H1 (cell line): ENCODE data around the gene OGFOD3. TPM values are rescaled to one million over a fixed set of nuclear protein-coding genes. Genes with fewer than 3 reads are reported as not detected.

Experiments
- CTCF ChIA-PET: fragments of 300-600 bp; sonication (Branson Sonifier 250); formaldehyde crosslinking; loops from one replicate; lab custom pipeline; 2021; ENCODE audit not compliant: partially characterized antibody; lab: Charles Lee
- POLR2A ChIA-PET: fragments of 300-600 bp; sonication (Branson Sonifier 250); formaldehyde crosslinking; loops from one replicate; lab custom pipeline; 2021; ENCODE audit warnings: inconsistent platforms; ENCODE audit not compliant: partially characterized antibody; lab: Charles Lee
- DNase-seq, 2 experiments: peaks; one replicate each; pipeline versions ENCODE4 v3.0.0 to v3.0.0-alpha.2; 2010 to 2022; ENCODE audit warnings: low spot score in 2 of 2, low read depth in 1 of 2, mixed read lengths in 1 of 2
- FAIRE-seq: peaks from 2 replicates; lab custom pipeline; 2011; peaks lifted over from hg19 to GRCh38; lab: Jason Lieb, UNC
- H2AFZ ChIP-seq: 2 replicates; pipeline ENCODE4 v1.8.1; 2012; ENCODE audit warnings: low read length, inconsistent platforms
- H2AK5ac ChIP-seq: 2 replicates; pipeline ENCODE4 v1.6.1; 2013; ENCODE audit warnings: low read depth, low read length
- H2BK120ac ChIP-seq: replicated peaks from 2 replicates; pipeline ENCODE3; 2013; ENCODE audit warnings: low read depth, low read length, inconsistent platforms
- H2BK12ac ChIP-seq: 2 replicates; pipeline ENCODE4 v1.6.1; 2013; ENCODE audit warnings: low read depth, low read length
- H2BK15ac ChIP-seq: 2 replicates; pipeline ENCODE4 v1.6.1; 2013; ENCODE audit warnings: low read length
- H2BK20ac ChIP-seq: 2 replicates; pipeline ENCODE4 v1.6.1; 2013; ENCODE audit warnings: low read length
- H2BK5ac ChIP-seq: 2 replicates; pipeline ENCODE4 v1.6.1; 2013; ENCODE audit warnings: low read depth, low read length
- H3K14ac ChIP-seq: 2 replicates; pipeline ENCODE4 v1.6.1; 2013; ENCODE audit warnings: inconsistent platforms; ENCODE audit not compliant: insufficient read length
- H3K18ac ChIP-seq: 2 replicates; pipeline ENCODE4 v1.6.1; 2013; ENCODE audit warnings: low read length; ENCODE audit errors: extremely low read depth
- H3K23ac ChIP-seq: 2 replicates; pipeline ENCODE4 v1.6.1; 2013; ENCODE audit warnings: inconsistent platforms; ENCODE audit not compliant: insufficient read length
- H3K23me2 ChIP-seq: 2 replicates; pipeline ENCODE4 v1.6.1; 2013; ENCODE audit warnings: low read depth, low read length
- H3K27ac ChIP-seq: 2 replicates; pipeline ENCODE4 v1.6.1; 2011; ENCODE audit warnings: low read depth, low read length, inconsistent platforms
- H3K27me3 ChIP-seq, 4 experiments: replicated peaks in 1 of 4; 1 replicate in 1 of 4; 2 replicates in 3 of 4; pipeline versions ENCODE4 v1.6.1 to v1.8.1; 2011 to 2013; ENCODE audit warnings: low read length in 3 of 4, mild to moderate bottlenecking in 3 of 4, inconsistent platforms in 2 of 4, mixed read lengths in 2 of 4, moderate library complexity in 1 of 4; ENCODE audit not compliant: control insufficient read depth in 3 of 4, insufficient read depth in 3 of 4; ENCODE audit errors: extremely low read depth in 1 of 4
- H3K36me3 ChIP-seq, 4 experiments: 2 replicates each; pipeline versions ENCODE4 v1.6.1 to v1.8.1; 2011 to 2013; ENCODE audit warnings: mild to moderate bottlenecking in 4 of 4, low read length in 3 of 4, moderate library complexity in 2 of 4, control low read depth in 1 of 4, inconsistent platforms in 1 of 4; ENCODE audit not compliant: insufficient read depth in 4 of 4, control insufficient read depth in 2 of 4
- H3K4ac ChIP-seq: replicated peaks from 2 replicates; pipeline ENCODE3; 2013; ENCODE audit warnings: low read length, low read depth, mixed read lengths, inconsistent platforms; ENCODE audit not compliant: insufficient read length
- H3K4me1 ChIP-seq, 4 experiments: replicated peaks in 1 of 4; 1 replicate in 1 of 4; 2 replicates in 3 of 4; pipeline versions ENCODE4 v1.6.1 to v1.8.1; 2011 to 2013; ENCODE audit warnings: low read length in 3 of 4, inconsistent platforms in 2 of 4, mixed read lengths in 1 of 4; ENCODE audit not compliant: insufficient read depth in 4 of 4, control insufficient read depth in 3 of 4
- H3K4me2 ChIP-seq, 2 experiments: 2 replicates each; pipeline versions ENCODE4 v1.6.1 to v1.8.1; 2011 to 2013; ENCODE audit warnings: low read depth in 2 of 2, low read length in 2 of 2, control low read depth in 1 of 2, inconsistent platforms in 1 of 2, mild to moderate bottlenecking in 1 of 2; ENCODE audit not compliant: insufficient read depth in 1 of 2
- H3K4me3 ChIP-seq, 4 experiments: fragments of 200-600, 300-600 bp in 1 of 4; sonication (generic), shearing (Covaris generic), sonication (Bioruptor Twin) in 1 of 4; 2 replicates each; pipeline versions ENCODE4 v1.5.1 to v1.8.1; 2011 to 2016; ENCODE audit warnings: low read length in 4 of 4, low read depth in 3 of 4, control low read depth in 2 of 4, inconsistent platforms in 2 of 4, mild to moderate bottlenecking in 2 of 4, mixed read lengths in 1 of 4, moderate library complexity in 1 of 4; ENCODE audit not compliant: insufficient read depth in 2 of 4; ENCODE audit errors: extremely low read depth in 1 of 4
- H3K56ac ChIP-seq: replicated peaks from 2 replicates; pipeline ENCODE3; 2013; ENCODE audit warnings: low read depth, mild to moderate bottlenecking, mixed read lengths, low read length, inconsistent platforms; ENCODE audit not compliant: insufficient read length
- H3K79me1 ChIP-seq: 2 replicates; pipeline ENCODE4 v1.6.1; 2013; ENCODE audit warnings: low read depth, low read length, control low read depth
- H3K79me2 ChIP-seq, 2 experiments: 2 replicates each; pipeline versions ENCODE4 v1.6.1 to v1.8.1; 2012 to 2013; ENCODE audit warnings: low read length in 2 of 2, mild to moderate bottlenecking in 2 of 2, inconsistent platforms in 1 of 2; ENCODE audit not compliant: insufficient read depth in 2 of 2, control insufficient read depth in 1 of 2
- H3K9ac ChIP-seq, 4 experiments: replicated peaks in 1 of 4; 1 replicate in 1 of 4; 2 replicates in 3 of 4; pipeline versions ENCODE4 v1.6.1 to v1.8.1; 2011 to 2013; ENCODE audit warnings: low read depth in 3 of 4, low read length in 3 of 4, control low read depth in 2 of 4, mild to moderate bottlenecking in 2 of 4, moderate library complexity in 2 of 4, inconsistent platforms in 1 of 4; ENCODE audit errors: extremely low read depth in 1 of 4
- H3K9me3 ChIP-seq, 2 experiments: 2 replicates each; pipeline versions ENCODE4 v1.6.1 to v1.8.1; 2012 to 2013; ENCODE audit warnings: mild to moderate bottlenecking in 2 of 2, moderate library complexity in 2 of 2, control low read depth in 1 of 2, inconsistent platforms in 1 of 2, low read depth in 1 of 2, low read length in 1 of 2, mixed read lengths in 1 of 2; ENCODE audit not compliant: insufficient read depth in 2 of 2
- H4K20me1 ChIP-seq, 2 experiments: replicated peaks in 1 of 2; 2 replicates each; pipeline versions ENCODE3 to v1.8.1; 2011 to 2013; ENCODE audit warnings: inconsistent platforms in 2 of 2, low read length in 2 of 2, mild to moderate bottlenecking in 1 of 2; ENCODE audit not compliant: insufficient read depth in 2 of 2, control insufficient read depth in 1 of 2
- H4K5ac ChIP-seq: 2 replicates; pipeline ENCODE4 v1.6.1; 2013; ENCODE audit warnings: low read length, low read depth, mixed read lengths, inconsistent platforms; ENCODE audit not compliant: insufficient read length
- H4K8ac ChIP-seq: 2 replicates; pipeline ENCODE4 v1.8.0; 2013; ENCODE audit warnings: mild to moderate bottlenecking, moderate library complexity, low read length, inconsistent platforms; ENCODE audit not compliant: insufficient read depth; ENCODE audit errors: extremely low read depth
- H4K91ac ChIP-seq: replicated peaks from 2 replicates; pipeline ENCODE3; 2013; ENCODE audit warnings: low read length, mixed read lengths, inconsistent platforms; ENCODE audit not compliant: insufficient read length
- CEBPB ChIP-seq: IDR thresholded peaks from 2 replicates; pipeline ENCODE4 v1.6.1; 2012; ENCODE audit warnings: low read depth, low read length
- CTBP2 ChIP-seq: IDR thresholded peaks from 2 replicates; pipeline ENCODE4 v1.7.0; 2011; ENCODE audit warnings: borderline replicate concordance, mild to moderate bottlenecking, moderate library complexity, mixed read lengths, low read length; ENCODE audit not compliant: insufficient read depth, insufficient read length
- EP300 ChIP-seq, 2 experiments: IDR thresholded peaks; 1 replicate in 1 of 2; 2 replicates in 1 of 2; pipeline ENCODE4 v1.6.1; 2011 to 2012; ENCODE audit warnings: low read depth in 2 of 2, low read length in 2 of 2, mild to moderate bottlenecking in 2 of 2, borderline replicate concordance in 1 of 2, inconsistent platforms in 1 of 2, moderate library complexity in 1 of 2
- GTF2F1 ChIP-seq: IDR thresholded peaks from 2 replicates; pipeline ENCODE4 v1.6.1; 2012; ENCODE audit warnings: low read depth, low read length, improper control_type of control experiment, borderline replicate concordance
- KDM5A ChIP-seq: fragments of 200-600 bp; IDR thresholded peaks from 2 replicates; pipeline ENCODE4 v1.7.1; 2012; ENCODE audit warnings: mild to moderate bottlenecking, low read length, inconsistent platforms, mixed read lengths
- TAF7 ChIP-seq: optimal IDR thresholded peaks from 2 replicates; pipeline ENCODE3; 2011; ENCODE audit warnings: low read depth, mild to moderate bottlenecking, inconsistent platforms, low read length, moderate library complexity, borderline replicate concordance
- USF2 ChIP-seq: IDR thresholded peaks from 2 replicates; pipeline ENCODE4 v1.6.1; 2011; ENCODE audit warnings: low read length, improper control_type of control experiment
- ZNF274 ChIP-seq: IDR thresholded peaks from 2 replicates; pipeline ENCODE4 v1.7.0; 2012; ENCODE audit warnings: low read length, borderline replicate concordance; ENCODE audit errors: extremely low read depth
- WGBS, 2 experiments: shearing (Covaris generic) in 1 of 2; methylation state at CpG; one replicate each; pipeline versions ENCODE4 v1.1.6 to v1.1.7; 2013 to 2015; ENCODE audit warnings: low lambda C conversion rate in 2 of 2, mixed read lengths in 2 of 2, inconsistent platforms in 1 of 2, low coverage in 1 of 2, missing lambda C conversion rate in 1 of 2; ENCODE audit not compliant: insufficient replicate concordance in 2 of 2, insufficient coverage in 1 of 2, insufficient read length in 1 of 2; ENCODE audit errors: extremely low coverage in 1 of 2, missing lambda C conversion rate in 1 of 2; 5-methylcytosine and 5-hydroxymethylcytosine counted together
- polyA plus RNA-seq, 7 experiments: library from polyadenylated mRNA; depleted of rRNA in 3 of 7; stranded (reverse) in 5 of 7; unstranded in 2 of 7; fragments of >200 nt in 5 of 7; fragments of 200-250 nt in 2 of 7; gene quantifications; 1 replicate in 5 of 7; 2 replicates in 1 of 7; 4 replicates in 1 of 7; pipeline versions ENCODE4 v1.2.1 to v1.2.3, GENCODE V29; 2011 to 2013; ENCODE audit warnings: missing spikeins in 2 of 7, mixed read lengths in 2 of 7
- total RNA-seq: library from RNA; stranded (reverse); fragmentation: NEBNext Ultra II Directional; extraction: Animal tissue kit (Norgen Biotek cat#: 25700); gene quantifications from 2 replicates; pipeline ENCODE4 v1.2.1, GENCODE V29; 2021

OGFOD3 gene
- total and polyA plus RNA-seq, 2 of the 8 experiments (the other 6 are each of a cell fraction or from before 2014, with no cell fraction given): 21.1 to 21.8 TPM

GRCh38 chr17:82463391-82463790 lies 45.0 kb upstream of the OGFOD3 start:
- Histone ChIP-seq H4K8ac (no peak overlapping the region), H3K23me2 (peaks cover 2% of the 10 kb centered on the region; the same call in 1 of the 2 replicates), H3K23ac (no peak overlapping the region), H2BK5ac (no peak overlapping the region), H2BK120ac (no peak overlapping the region), H3K4ac (no peak overlapping the region), H3K56ac (no peak overlapping the region), H3K36me3 (peaks cover 21 to 33% (median 26%) of the 10 kb centered on the region in 4 experiments), H2BK20ac (no peak overlapping the region), H3K27me3 (no peaks in the 10 kb centered on the region), H3K27ac (no peak overlapping the region), H4K20me1 (peaks cover 3 to 16% of the 10 kb centered on the region in 2 experiments), H2AFZ (no peak overlapping the region), H3K9ac (no peak overlapping the region), H3K14ac (no peak overlapping the region), H4K5ac (no peak overlapping the region), H3K4me1 (peaks cover 0 to 3% (median under 1%) of the 10 kb centered on the region in 4 experiments; a peak in 2 of 7 replicates), H3K9me3 (no peaks in the 10 kb centered on the region), H3K4me2 (no peak overlapping the region), H3K79me1 (0 out of 2 replicates have a peak, but pooled peaks cover 4% of the 10 kb centered on the region), H2BK12ac (no peak overlapping the region), H3K79me2 (peaks cover 0 to 3% of the 10 kb centered on the region in 2 experiments; a peak in 1 of 4 replicates), H2AK5ac (no peak overlapping the region), H4K91ac (no peak overlapping the region), H2BK15ac (no peak overlapping the region), H3K4me3 (no peak overlapping the region), H3K18ac (no peak overlapping the region)
- POLR2A ChIA-PET: no interaction called here
- no peak for DNase-seq
- CTCF ChIA-PET: interaction anchor here (1.6 to 2.5 kb wide), 2 partner anchors 10 to 18 kb away, joined by 5 to 8 read pairs; no protein-coding TSS in a partner anchor
- 93% methylated on average over 6 of the region's 6 CpGs; no CpG with 5 or more reads in 1 of the 2 experiments for WGBS, 2 experiments
- no peak for FAIRE-seq
- no peak for TF ChIP-seq USF2
- TF ChIP-seq EP300 (IDR thresholded peaks at IDR 0.05; ENCODE audit: borderline replicate concordance in 1 of 2, low read depth in 2 of 2, low read length in 2 of 2): no peak
- TF ChIP-seq CTBP2: no peak
- no peak for TF ChIP-seq ZNF274
- no peak for TF ChIP-seq TAF7
- TF ChIP-seq KDM5A: no peak
- TF ChIP-seq GTF2F1: no peak
- no peak for TF ChIP-seq CEBPB
